H4 (cell line): ENCODE data around the gene SGPP1. TPM values are rescaled to one million over a fixed set of nuclear protein-coding genes. Genes with fewer than 3 reads are reported as not detected.
A peak's percentile ranks its signal among the peaks of the same experiment; 100 is the strongest.
"Not testable (repeated sequence)": the region's sequence is repeated elsewhere in the genome, so short reads cannot be mapped to it uniquely, and the experiment has no call there.

Experiments
- DNase-seq: peaks from one replicate; pipeline ENCODE4 v3.0.0-alpha.2; 2015; ENCODE audit warnings: low spot score
- total RNA-seq: library from RNA; depleted of rRNA; stranded (reverse); fragments of >200 nt; shearing (Covaris generic); gene quantifications from 2 replicates; pipeline ENCODE4 v1.2.3, GENCODE V29; 2014

SGPP1 gene
- total RNA-seq, 1 experiment from 2014 or later, result 23.8 TPM

GRCh38 chr14:63673255-63673654, 54.6 kb downstream of the SGPP1 start:
- no peak for DNase-seq

GRCh38 chr14:63672417-63673180, 55.3 kb downstream of the SGPP1 start:
- no peak for DNase-seq

GRCh38 chr14:63671987-63672386, 55.9 kb downstream of the SGPP1 start:
- no peak for DNase-seq

- no peak for DNase-seq
Observed at GRCh38 chr14:63670692-63671091, 57.2 kb downstream of the SGPP1 start.

GRCh38 chr14:63666335-63666734, 61.5 kb downstream of the SGPP1 start:
- no peak for DNase-seq

- no peak for DNase-seq
Observed at GRCh38 chr14:63663428-63664341, 64.2 kb downstream of the SGPP1 start.

GRCh38 chr14:63662776-63663175, 65.1 kb downstream of the SGPP1 start:
- no peak for DNase-seq

GRCh38 chr14:63661881-63662280, 66.0 kb downstream of the SGPP1 start:
- not testable (repeated sequence) for DNase-seq

- peak; percentile 80 for DNase-seq
Observed at GRCh38 chr14:63659726-63660125, 68.1 kb downstream of the SGPP1 start.

GRCh38 chr14:63656194-63656593, 71.7 kb downstream of the SGPP1 start:
- DNase-seq, result no peak

- DNase-seq, result no peak
Observed at GRCh38 chr14:63654936-63655335, 72.9 kb downstream of the SGPP1 start.

GRCh38 chr14:63654346-63654745, 73.5 kb downstream of the SGPP1 start:
- DNase-seq, result no peak

- DNase-seq, result no peak
Observed at GRCh38 chr14:63652406-63652805, 75.5 kb downstream of the SGPP1 start.

GRCh38 chr14:63650256-63650952, 77.5 kb downstream of the SGPP1 start:
- peak; percentile 25 for DNase-seq

- DNase-seq, result no peak
Observed at GRCh38 chr14:63647696-63648410, 80.0 kb downstream of the SGPP1 start.

- no peak for DNase-seq
Observed at GRCh38 chr14:63644741-63645140, 83.1 kb downstream of the SGPP1 start.

- DNase-seq, result no peak
Observed at GRCh38 chr14:63642656-63643382, 85.0 kb downstream of the SGPP1 start.

- peak; percentile 91 for DNase-seq
Observed at GRCh38 chr14:63642229-63642611, 85.6 kb downstream of the SGPP1 start.

GRCh38 chr14:63641473-63642228, 86.2 kb downstream of the SGPP1 start, which contains the start of gene WDR89:
WDR89 (minus strand) TSS chr14:63641871; CDS start chr14:63599942, 41,929 bp downstream.
- DNase-seq, result peak; percentile 99

- DNase-seq, result no peak
Observed at GRCh38 chr14:63638493-63638892, 89.4 kb downstream of the SGPP1 start.
